Stimulated activated CD8-positive, alpha-beta memory T cell treated with anti-CD3 and anti-CD28 coated beads, Interleukin-15, amount 100 ng/mL, for 48 hours (primary cell): ENCODE results near the gene KAT7.
A peak's percentile ranks its signal among the peaks of the same experiment; 100 is the strongest.
"Not testable (repeated sequence)": the region's sequence is repeated elsewhere in the genome, so short reads cannot be mapped to it uniquely, and the experiment has no call there.

Experiments
- DNase-seq, 2 donors: peaks; one replicate each; pipeline ENCODE4 v3.0.0-alpha.2; 2020; ENCODE audit warnings: low read depth in 2 of 2

Gene KAT7

DNA sequence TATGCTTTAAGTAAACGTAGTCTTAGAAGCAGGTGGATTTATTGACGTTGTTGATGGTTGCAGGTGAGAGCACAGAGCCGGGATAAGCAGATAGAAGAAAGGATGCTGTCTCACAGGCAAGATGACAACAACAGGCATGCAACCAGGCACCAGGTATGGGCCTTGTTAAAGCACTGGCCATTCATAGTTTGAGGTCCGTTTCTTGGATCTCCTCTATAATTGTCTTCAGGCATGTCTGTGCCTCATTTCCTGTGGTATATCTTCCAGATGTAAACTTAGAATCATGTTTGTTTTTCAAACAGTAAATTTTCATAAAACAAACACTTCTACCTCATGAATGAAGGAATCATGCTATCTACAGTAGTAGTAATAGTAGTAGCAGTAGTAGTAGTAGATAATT lies 20.6 kb downstream of the KAT7 start:
- DNase-seq = no peak

GRCh38 chr17:49814781-49815529 lies 26.5 kb downstream of the KAT7 start:
- no peak for DNase-seq

GRCh38 chr17:49815761-49816281 lies 27.3 kb downstream of the KAT7 start:
- no peak for DNase-seq

DNA sequence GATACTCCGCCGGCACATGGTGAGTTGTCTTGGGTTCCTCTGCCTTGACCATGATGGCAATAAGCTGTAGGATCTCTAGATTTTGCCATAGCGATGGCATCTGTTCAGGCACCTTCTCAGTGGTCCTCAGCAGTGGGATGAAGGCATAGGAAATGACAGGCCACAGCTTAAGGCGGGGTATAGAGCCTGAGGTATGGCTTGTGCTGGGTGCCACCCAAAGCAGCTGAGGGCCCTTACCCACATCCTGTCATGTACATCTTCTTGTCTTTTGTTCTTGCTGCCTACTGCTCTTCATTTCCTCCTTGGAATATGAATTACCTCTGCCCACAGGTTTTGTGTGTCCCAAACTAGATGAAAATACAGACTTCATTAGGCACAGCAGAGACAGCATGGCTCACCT lies 29.5 kb downstream of the KAT7 start:
- peak; percentile 4 to 9 for DNase-seq

GRCh38 chr17:49819138-49819537 lies 30.7 kb downstream of the KAT7 start:
- no peak for DNase-seq

DNA sequence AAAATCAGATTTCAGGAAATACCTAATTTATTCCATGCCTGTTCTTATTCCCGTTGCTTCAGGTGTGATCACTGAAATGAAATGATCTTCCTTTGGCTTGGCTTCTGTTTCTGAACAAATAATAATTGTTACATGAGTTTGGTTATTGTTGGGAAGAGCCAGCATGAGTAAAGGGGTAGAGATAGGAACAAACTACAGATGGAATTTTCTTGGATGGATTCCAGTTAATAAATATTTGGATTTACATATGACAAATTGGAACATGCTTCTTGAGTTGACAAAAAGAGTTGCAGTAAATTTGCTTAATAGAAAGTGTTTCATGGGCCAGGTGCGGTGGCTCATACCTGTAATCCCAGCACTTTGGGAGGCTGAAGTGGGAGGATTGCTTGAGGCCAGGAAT lies 31.2 kb downstream of the KAT7 start:
- no peak for DNase-seq

DNA sequence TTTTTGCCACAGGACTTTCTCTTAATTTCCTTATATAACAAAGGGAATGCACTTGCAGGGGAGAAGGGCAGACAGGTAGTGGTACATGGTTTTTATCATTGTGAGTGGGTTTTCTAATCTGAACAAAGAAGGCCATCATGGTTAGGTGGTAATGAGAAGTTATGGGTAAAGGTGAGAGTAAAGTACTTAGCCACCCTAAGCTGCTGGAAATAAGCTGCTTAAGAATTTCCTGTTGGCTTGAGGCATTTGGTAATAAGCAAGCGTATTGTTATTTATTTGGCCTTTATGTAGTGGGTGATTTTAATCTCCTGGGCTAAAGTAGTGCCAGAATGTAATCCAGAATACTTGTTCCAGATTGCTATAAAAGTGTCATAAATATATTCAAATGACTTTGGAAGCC lies 32.3 kb downstream of the KAT7 start:
- DNase-seq = no peak

- no peak for DNase-seq
These were observed 33.0 kb downstream of the KAT7 start for GRCh38 chr17:49821466-49821865.

DNA sequence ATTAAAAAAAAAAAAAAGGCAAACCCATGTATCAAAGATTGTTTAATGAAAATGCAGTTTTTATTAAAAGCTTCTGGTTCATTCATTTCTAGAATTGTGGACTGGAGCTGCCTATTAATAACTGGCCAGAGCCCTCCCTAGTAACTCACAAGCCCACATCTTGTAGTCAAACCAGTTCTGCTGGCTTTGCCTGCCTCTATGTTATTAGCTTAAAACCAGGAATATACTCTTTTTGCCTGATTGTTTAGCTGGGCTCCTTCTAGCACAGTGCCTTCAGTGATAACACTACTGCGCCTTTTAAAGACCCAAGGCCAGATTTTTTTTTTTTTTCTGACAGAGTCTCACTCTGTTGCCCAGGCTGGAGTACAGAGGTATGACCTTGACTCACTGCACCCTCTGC lies 33.4 kb downstream of the KAT7 start:
- DNase-seq = no peak

- DNase-seq = no peak
These were observed 34.3 kb downstream of the KAT7 start for GRCh38 chr17:49822829-49823228.

- no peak for DNase-seq
These were observed 35.1 kb downstream of the KAT7 start for GRCh38 chr17:49823614-49824013.

GRCh38 chr17:49825645-49826044 lies 37.2 kb downstream of the KAT7 start:
- no peak for DNase-seq

DNA sequence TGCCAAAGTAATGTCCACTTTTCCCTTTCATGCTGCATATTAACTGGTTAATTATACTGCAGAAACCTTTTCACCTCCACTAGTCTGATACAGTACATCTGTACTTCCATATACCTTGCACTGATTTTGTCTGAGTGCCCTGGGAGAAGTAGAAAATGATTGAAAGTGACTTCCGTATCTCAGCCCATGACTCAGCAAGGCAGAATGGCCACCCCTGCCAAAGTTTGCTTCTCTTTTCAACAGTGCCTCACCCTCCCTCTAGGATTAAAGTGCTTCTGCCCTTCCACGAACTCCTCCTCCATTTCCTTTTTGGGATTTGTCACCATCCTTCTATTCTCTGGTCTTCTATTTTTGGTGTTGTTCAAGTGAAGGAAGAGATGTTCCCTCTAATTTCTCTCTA lies 39.8 kb downstream of the KAT7 start:
- not testable (repeated sequence) for DNase-seq

DNA sequence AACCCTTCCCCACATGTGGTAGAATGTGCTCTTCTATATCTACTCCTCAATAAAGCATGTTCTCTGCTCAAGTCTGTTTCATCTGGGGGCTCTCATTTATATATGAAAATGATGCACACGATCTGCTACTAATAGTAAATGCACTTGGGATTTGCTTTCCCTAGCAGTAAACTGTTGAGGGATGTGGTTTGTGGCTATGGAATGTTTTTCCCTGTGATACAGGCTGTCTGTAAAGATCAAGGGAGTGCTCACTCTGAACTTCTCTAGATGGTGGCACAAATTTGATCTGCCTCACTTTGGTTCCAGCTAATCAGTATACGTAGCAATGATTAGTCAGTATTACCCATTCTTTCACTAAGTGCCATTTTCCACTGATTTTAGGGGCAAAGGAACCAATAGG lies 40.5 kb downstream of the KAT7 start:
- DNase-seq = no peak

- no peak for DNase-seq
These were observed 42.1 kb downstream of the KAT7 start for GRCh38 chr17:49830605-49831004.

GRCh38 chr17:49832840-49833599 lies 44.5 kb downstream of the KAT7 start:
- DNase-seq = no peak

DNA sequence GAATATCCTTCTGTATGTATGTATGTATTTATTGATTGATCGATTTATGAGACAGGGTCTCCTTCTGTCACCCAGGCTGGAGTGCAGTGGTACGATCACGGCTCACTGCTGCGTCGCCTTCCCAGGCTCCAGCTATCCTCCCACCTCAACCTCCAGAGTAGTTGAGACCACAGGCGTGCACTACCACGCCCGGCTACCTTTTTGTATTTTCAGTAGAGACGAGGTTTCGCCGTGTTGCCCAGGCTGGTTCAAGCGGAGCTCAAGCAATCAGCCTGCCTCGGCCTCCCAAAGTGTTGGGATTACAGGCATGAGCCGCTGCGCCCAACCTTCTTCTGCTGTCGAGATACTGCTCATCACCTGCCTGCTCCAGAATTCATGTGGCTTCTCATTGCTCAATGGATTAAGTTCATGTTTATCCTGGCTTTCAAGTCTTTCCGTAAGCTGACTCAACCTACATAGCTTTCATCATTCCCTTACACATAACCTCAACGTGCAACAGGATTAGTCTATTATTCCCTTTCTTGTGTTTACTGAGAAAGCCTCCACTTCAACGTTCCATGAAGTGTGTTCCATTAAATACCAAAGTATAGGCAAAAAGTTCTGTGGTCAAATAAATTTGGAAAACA lies 45.8 kb downstream of the KAT7 start:
- no peak for DNase-seq

DNA sequence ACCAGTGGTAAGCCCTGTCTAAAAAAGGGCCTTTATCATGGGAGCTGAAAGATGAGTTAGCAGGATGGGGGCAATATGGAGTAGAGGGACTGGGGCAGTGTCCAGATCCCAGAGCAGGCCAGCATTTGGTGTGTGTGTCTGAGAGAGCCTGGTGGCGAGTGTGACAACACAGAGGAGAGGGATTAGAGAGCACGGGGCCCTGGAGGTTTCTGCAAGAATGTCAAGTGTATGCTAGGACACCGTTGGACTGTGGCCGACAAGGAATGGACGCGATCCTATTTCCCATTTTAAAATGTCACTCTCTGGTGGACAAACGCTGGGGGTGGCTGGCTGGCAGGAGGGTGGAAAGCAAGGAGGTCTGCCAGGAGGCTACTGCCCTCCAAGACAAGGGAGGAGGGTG lies 47.0 kb downstream of the KAT7 start:
- no peak for DNase-seq

DNA sequence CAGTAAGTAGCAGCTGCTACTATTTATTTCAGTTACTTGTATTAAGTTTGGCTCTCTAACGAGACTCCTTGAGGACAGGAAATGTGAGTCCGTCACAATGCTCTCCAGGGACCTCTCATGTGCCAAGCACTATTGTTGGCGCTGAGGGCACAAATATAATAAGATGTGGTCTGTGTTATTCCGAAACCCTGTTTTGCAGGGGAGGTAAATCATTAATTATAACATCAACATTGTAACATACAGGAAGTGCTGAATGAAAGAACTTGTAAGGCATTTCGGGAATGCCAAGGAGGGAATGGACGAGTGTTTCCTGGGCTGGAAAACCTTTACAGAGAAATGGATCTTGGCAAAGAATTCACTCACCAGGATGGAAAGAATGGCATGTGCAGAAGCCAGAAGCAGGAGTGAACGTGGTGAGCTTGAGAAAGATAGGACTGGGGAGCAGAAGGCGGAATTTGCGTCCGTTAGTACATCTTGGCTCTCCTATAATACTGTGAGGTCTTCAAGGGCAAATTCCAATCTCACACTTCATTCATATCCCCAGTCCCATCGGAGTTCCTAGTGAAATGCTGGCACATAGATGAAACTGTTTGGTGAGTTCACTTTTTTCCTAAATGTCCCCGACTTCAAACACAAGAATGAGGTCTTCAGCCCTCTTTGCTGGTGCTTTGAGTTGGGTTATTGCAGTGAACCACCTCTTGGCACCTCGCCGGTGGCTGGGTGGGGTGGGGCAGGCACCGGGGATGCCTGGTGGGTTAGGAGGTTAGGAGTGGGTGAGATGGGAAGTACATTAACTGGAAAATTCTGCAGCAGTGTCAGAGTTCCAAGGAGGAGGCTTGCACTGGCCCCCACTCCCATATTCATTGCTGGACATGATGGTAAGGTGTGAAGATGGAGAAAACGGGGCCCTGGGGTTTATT lies 47.9 kb downstream of the KAT7 start:
- DNase-seq = no peak

- no peak for DNase-seq
These were observed 51.0 kb downstream of the KAT7 start for GRCh38 chr17:49839455-49839854.

- DNase-seq = no peak
These were observed 53.1 kb downstream of the KAT7 start for GRCh38 chr17:49841548-49841947.

DNA sequence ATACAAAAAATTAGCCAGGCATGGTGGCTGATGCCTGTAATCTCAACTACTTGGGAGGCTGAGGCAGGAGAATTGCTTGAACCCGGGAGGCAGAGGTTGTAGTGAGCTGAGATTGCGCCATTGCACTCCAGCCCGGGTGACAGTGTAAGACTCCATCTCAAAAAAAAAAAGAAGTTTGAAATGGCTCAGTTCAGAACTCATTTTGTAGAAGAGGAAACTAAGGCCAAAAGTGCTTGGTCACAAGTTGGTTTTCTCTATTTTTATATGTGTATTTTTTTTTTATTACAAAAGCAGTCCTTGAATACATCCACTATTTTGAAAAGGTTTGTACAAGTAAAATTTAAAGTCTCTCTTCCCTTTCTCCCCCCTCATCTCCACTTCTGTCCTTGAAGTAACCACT lies 53.9 kb downstream of the KAT7 start:
- no peak for DNase-seq
